ENCODE data around the gene YRDC. TPM values are rescaled to one million over a fixed set of nuclear protein-coding genes. Genes with fewer than 3 reads are reported as not detected.

YRDC gene
- total RNA-seq, 4 donors from 2014 or later: 8.1 to 12.9 (median 9.7) TPM

GRCh38 chr1:37764888-37765441, 43.0 kb downstream of the YRDC start, which contains the start of gene EPHA10:
Gene EPHA10, minus strand, starts transcription at chr1:37765120. Its CDS starts 54 bp downstream, at chr1:37765066.
- peaks cover 0 to 23% of the 10 kb centered on the region in 2 donors for H3K27me3 ChIP-seq
- no peaks in the 10 kb centered on the region for H3K36me3 ChIP-seq
- no peaks in the 10 kb centered on the region for H3K9me3 ChIP-seq
- H3K27ac ChIP-seq: no peak within 1 kb of the TSS
- H3K4me3 ChIP-seq: no peak within 1 kb of the TSS
- no peaks in the 10 kb centered on the region for H3K4me1 ChIP-seq
- no peak for TF ChIP-seq CTCF (IDR thresholded peaks at IDR 0.05)
- no peak for TF ChIP-seq POLR2A (IDR thresholded peaks at IDR 0.05)
- no peak for DNase-seq

- Histone ChIP-seq H3K36me3 (no peaks in the 10 kb centered on the region), H3K4me3 (no peak overlapping the region), H3K27me3 (peaks cover 0 to 23% of the 10 kb centered on the region in 2 donors), H3K4me1 (no peaks in the 10 kb centered on the region), H3K27ac (no peak overlapping the region), H3K9me3 (no peaks in the 10 kb centered on the region)
- TF ChIP-seq POLR2A (IDR thresholded peaks at IDR 0.05): no peak
- TF ChIP-seq CTCF (IDR thresholded peaks at IDR 0.05): no peak
- DNase-seq: no peak
Observed at GRCh38 chr1:37764414-37764825, 43.6 kb downstream of the YRDC start.

- DNase-seq: no peak
- Histone ChIP-seq H3K4me3 (no peak overlapping the region), H3K9me3 (no peaks in the 10 kb centered on the region), H3K36me3 (no peaks in the 10 kb centered on the region), H3K27ac (no peak overlapping the region), H3K4me1 (no peaks in the 10 kb centered on the region), H3K27me3 (peaks cover 0 to 23% of the 10 kb centered on the region in 2 donors)
- TF ChIP-seq POLR2A (IDR thresholded peaks at IDR 0.05) (no peak), CTCF (IDR thresholded peaks at IDR 0.05) (no peak)
Observed at GRCh38 chr1:37763791-37764413, 44.1 kb downstream of the YRDC start.

GRCh38 chr1:37762516-37762915, 45.5 kb downstream of the YRDC start:
- Histone ChIP-seq H3K4me1 (no peaks in the 10 kb centered on the region), H3K4me3 (no peak overlapping the region), H3K27me3 (peaks cover 0 to 23% of the 10 kb centered on the region in 2 donors), H3K27ac (no peak overlapping the region), H3K36me3 (no peaks in the 10 kb centered on the region), H3K9me3 (no peaks in the 10 kb centered on the region)
- no peak for TF ChIP-seq CTCF (IDR thresholded peaks at IDR 0.05)
- no peak for TF ChIP-seq POLR2A (IDR thresholded peaks at IDR 0.05)
- DNase-seq: no peak

- Histone ChIP-seq H3K36me3 (no peaks in the 10 kb centered on the region), H3K4me3 (no peak overlapping the region), H3K27me3 (peaks cover 0 to 23% of the 10 kb centered on the region in 2 donors), H3K9me3 (no peaks in the 10 kb centered on the region), H3K4me1 (no peaks in the 10 kb centered on the region), H3K27ac (no peak overlapping the region)
- no peak for TF ChIP-seq CTCF (IDR thresholded peaks at IDR 0.05)
- no peak for TF ChIP-seq POLR2A (IDR thresholded peaks at IDR 0.05)
- no peak for DNase-seq
Observed at GRCh38 chr1:37761416-37762095, 46.5 kb downstream of the YRDC start.

All from Peyer's patch (tissue), 4 donors.